HepG2 (cell line): ENCODE data around the gene GATM. TPM values are rescaled to one million over a fixed set of nuclear protein-coding genes. Genes with fewer than 3 reads are reported as not detected.
A peak's percentile ranks its signal among the peaks of the same experiment; 100 is the strongest.

ENCODE experiments used
- ASH2L ChIP-seq: fragments of 300-600, 200-600 bp; sonication (generic); IDR thresholded peaks from 2 replicates; pipeline ENCODE4 v1.7.0; 2017; ENCODE audit warnings: low read depth, mild to moderate bottlenecking, moderate library complexity, mixed read lengths, low read length; ENCODE audit not compliant: insufficient read length
- GATA4 ChIP-seq: sonication (generic); IDR thresholded peaks from 2 replicates; pipeline ENCODE4 v1.6.1; 2016; ENCODE audit warnings: antibody characterized with exemption, low read depth, borderline replicate concordance
- HMGA1 ChIP-seq: sonication (generic); formaldehyde crosslinking; conservative IDR thresholded peaks from 2 replicates; pipeline ENCODE4 v1.4.0; 2020; ENCODE audit warnings: missing genetic modification reagents
- HOXA5 ChIP-seq: sonication (generic); formaldehyde crosslinking; IDR thresholded peaks from 2 replicates; pipeline ENCODE4 v1.4.0; 2020; ENCODE audit warnings: missing genetic modification reagents
- NCOR1 ChIP-seq: fragments of 200-600 bp; sonication (generic); IDR thresholded peaks from 2 replicates; pipeline ENCODE4 v1.7.0; 2017; ENCODE audit warnings: antibody characterized with exemption, low read length, borderline replicate concordance
- ONECUT2 ChIP-seq: sonication (generic); formaldehyde crosslinking; IDR thresholded peaks from 2 replicates; pipeline ENCODE4 v1.4.0; 2020; ENCODE audit warnings: missing genetic modification reagents
- RAD51 ChIP-seq: fragments of 450-650 bp; IDR thresholded peaks from 2 replicates; pipeline ENCODE4 v1.6.1; 2016; ENCODE audit warnings: borderline replicate concordance
- RBM22 ChIP-seq: fragments of 200-400 bp; formaldehyde crosslinking; optimal IDR thresholded peaks from 2 replicates; pipeline ENCODE3; 2017; ENCODE audit warnings: mild to moderate bottlenecking, low read length, moderate library complexity
- SAFB2 ChIP-seq: sonication (generic); formaldehyde crosslinking; IDR thresholded peaks from 2 replicates; pipeline ENCODE4 v1.5.1; 2020; ENCODE audit warnings: missing genetic modification reagents, low read depth, mild to moderate bottlenecking, borderline replicate concordance
- SAP130 ChIP-seq: IDR thresholded peaks from 2 replicates; pipeline ENCODE4 v1.6.1; 2016; ENCODE audit warnings: low read depth
- SMAD9 ChIP-seq: sonication (generic); formaldehyde crosslinking; IDR thresholded peaks from 2 replicates; pipeline ENCODE4 v1.5.1; 2020; ENCODE audit warnings: mild to moderate bottlenecking, missing genetic modification reagents
- SRF ChIP-seq: IDR thresholded peaks from 2 replicates; pipeline ENCODE4 v1.6.1; 2011; ENCODE audit warnings: mild to moderate bottlenecking, low read depth, low read length, moderate library complexity
- STAG1 ChIP-seq: sonication (generic); formaldehyde crosslinking; IDR thresholded peaks from 2 replicates; pipeline ENCODE4 v1.4.0; 2020; ENCODE audit warnings: missing genetic modification reagents
- TBL1XR1 ChIP-seq: fragments of 150-350 bp; IDR thresholded peaks from 2 replicates; pipeline ENCODE4 v1.6.1; 2014; ENCODE audit warnings: borderline replicate concordance, low read length; ENCODE audit not compliant: partially characterized antibody
- TP53 ChIP-seq: sonication (generic); formaldehyde crosslinking; conservative IDR thresholded peaks from 2 replicates; pipeline ENCODE4 v1.4.0; 2020; ENCODE audit warnings: missing genetic modification reagents
- WIZ ChIP-seq: sonication (generic); formaldehyde crosslinking; IDR thresholded peaks from 2 replicates; pipeline ENCODE4 v1.5.1; 2020; ENCODE audit warnings: mild to moderate bottlenecking, missing genetic modification reagents
- ZBTB8A ChIP-seq: sonication (generic); formaldehyde crosslinking; IDR thresholded peaks from 2 replicates; pipeline ENCODE4 v1.4.0; 2020; ENCODE audit warnings: mild to moderate bottlenecking, low read depth, missing genetic modification reagents, borderline replicate concordance
- ZFP62 ChIP-seq: sonication (generic); formaldehyde crosslinking; IDR thresholded peaks from 2 replicates; pipeline ENCODE4 v1.4.0; 2020; ENCODE audit warnings: missing genetic modification reagents
- ZMAT3 ChIP-seq: sonication (generic); formaldehyde crosslinking; conservative IDR thresholded peaks from 2 replicates; pipeline ENCODE4 v1.7.0; 2021; ENCODE audit warnings: missing genetic modification reagents
- ZNF329 ChIP-seq: sonication (generic); formaldehyde crosslinking; IDR thresholded peaks from 2 replicates; pipeline ENCODE4 v1.9.0; 2021; ENCODE audit warnings: low read depth, mild to moderate bottlenecking, missing genetic modification reagents
- ZNF652 ChIP-seq: IDR thresholded peaks from 2 replicates; pipeline ENCODE4 v1.6.1; 2016; ENCODE audit warnings: low read depth, borderline replicate concordance
- ZNF879 ChIP-seq: sonication (generic); formaldehyde crosslinking; IDR thresholded peaks from 2 replicates; pipeline ENCODE4 v1.8.1; 2023; ENCODE audit warnings: missing genetic modification reagents
- polyA plus RNA-seq, 8 experiments: library from polyadenylated mRNA; depleted of rRNA in 3 of 8; stranded (reverse) in 7 of 8; unstranded in 1 of 8; fragments of >200 nt; fragmentation: Illumina TruSeq in 4 of 8; extraction: Trizol in 4 of 8; gene quantifications; 2 replicates each; pipeline versions ENCODE4 v1.2.1 to v1.2.3, GENCODE V29; 2011 to 2016; ENCODE audit warnings: low read depth in 4 of 8, missing spikeins in 1 of 8, mixed read lengths in 1 of 8; ENCODE audit not compliant: insufficient read depth in 1 of 8
- total RNA-seq, 5 experiments: library from RNA; depleted of rRNA; stranded (reverse); fragments of >200 nt; fragmentation: Illumina TruSeq; extraction: Trizol; gene quantifications; 2 replicates each; pipeline ENCODE4 v1.2.3, GENCODE V29; 2016; ENCODE audit warnings: low read depth in 1 of 5
- TF ChIP-seq, protein P1 (sequence below): sonication (generic); formaldehyde crosslinking; IDR thresholded peaks from 2 replicates; pipeline ENCODE4 v1.8.1; 2023; ENCODE audit warnings: missing genetic modification reagents, inconsistent platforms, borderline replicate concordance
- TF ChIP-seq, protein P2 (sequence below): IDR thresholded peaks from 2 replicates; pipeline ENCODE4 v1.6.1; 2012; ENCODE audit warnings: low read length, improper control_type of control experiment
- TF ChIP-seq, protein P3 (sequence below): sonication (generic); formaldehyde crosslinking; IDR thresholded peaks from 2 replicates; pipeline ENCODE4 v1.4.0; 2020; ENCODE audit warnings: missing genetic modification reagents
- TF ChIP-seq, protein P4 (sequence below): IDR thresholded peaks from 2 replicates; pipeline ENCODE4 v1.6.1; 2016; ENCODE audit warnings: missing compliant biosample characterization, missing genetic modification reagents, borderline replicate concordance

Gene GATM
- total and polyA plus RNA-seq, 2 of the 13 experiments (the other 11 are each of a cell fraction or from before 2014, with no cell fraction given): 2.1 to 16.8 TPM

DNA sequence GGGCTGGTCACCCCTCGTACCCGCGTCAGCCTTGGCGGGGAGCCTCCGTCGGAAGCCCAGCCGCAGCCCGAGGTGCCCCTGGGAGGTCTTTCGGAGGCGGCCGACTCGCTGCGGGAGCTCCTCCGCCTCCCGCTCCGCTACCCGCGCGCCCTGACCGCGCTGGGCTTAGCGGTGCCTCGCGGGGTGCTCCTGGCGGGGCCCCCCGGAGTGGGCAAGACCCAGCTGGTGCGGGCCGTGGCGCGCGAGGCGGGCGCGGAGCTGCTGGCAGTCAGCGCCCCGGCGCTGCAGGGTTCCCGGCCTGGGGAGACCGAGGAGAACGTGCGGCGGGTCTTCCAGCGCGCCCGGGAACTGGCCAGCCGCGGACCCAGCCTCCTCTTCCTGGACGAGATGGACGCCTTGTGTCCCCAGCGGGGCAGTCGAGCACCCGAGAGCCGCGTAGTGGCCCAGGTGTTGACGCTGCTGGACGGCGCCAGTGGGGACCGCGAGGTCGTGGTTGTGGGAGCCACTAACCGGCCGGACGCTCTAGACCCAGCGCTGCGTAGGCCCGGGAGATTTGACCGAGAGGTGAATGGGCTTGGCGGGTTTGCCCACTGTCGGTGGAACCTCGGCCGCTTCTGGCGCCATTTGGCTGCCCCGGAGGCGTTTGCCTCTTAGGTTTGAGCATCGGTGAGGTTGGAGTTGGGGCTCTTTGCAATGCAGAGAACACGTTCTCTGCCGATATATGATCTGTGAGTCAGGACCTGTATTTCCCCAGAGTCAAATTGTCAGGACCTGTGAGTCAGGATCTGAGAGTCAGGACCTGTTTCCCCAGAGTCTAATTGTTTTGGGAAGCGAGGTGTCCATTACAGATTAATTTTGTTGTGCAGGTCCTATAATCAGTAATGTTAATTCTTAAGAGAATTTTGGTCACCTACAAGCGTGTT, 24.9 kb upstream of the GATM start (continued):
- TF ChIP-seq ZNF879 (CRISPR knock-in tag) (no peak), TBL1XR1 (no peak), ZNF329 (CRISPR knock-in tag) (no peak), ONECUT2 (no peak), RAD51 (no peak), ZBTB8A (no peak), TP53 (no peak), HMGA1 (CRISPR knock-in tag) (no peak), HOXA5 (CRISPR knock-in tag) (no peak), GATA4 (no peak), ZFP62 (no peak), SAP130 (CRISPR knock-in tag) (peak; percentile 43; the same call in 1 of the 2 replicates), WIZ (CRISPR knock-in tag) (no peak), SMAD9 (CRISPR knock-in tag) (no peak), ZNF652 (no peak), NCOR1 (no peak), ASH2L (peak; percentile 8), ZMAT3 (CRISPR knock-in tag) (no peak), RBM22 (no peak), SRF (no peak), SAFB2 (no peak), STAG1 (CRISPR knock-in tag) (0 out of 2 replicates have a peak, but pooled peaks have one; percentile 14)
- TF ChIP-seq, protein P1, sequence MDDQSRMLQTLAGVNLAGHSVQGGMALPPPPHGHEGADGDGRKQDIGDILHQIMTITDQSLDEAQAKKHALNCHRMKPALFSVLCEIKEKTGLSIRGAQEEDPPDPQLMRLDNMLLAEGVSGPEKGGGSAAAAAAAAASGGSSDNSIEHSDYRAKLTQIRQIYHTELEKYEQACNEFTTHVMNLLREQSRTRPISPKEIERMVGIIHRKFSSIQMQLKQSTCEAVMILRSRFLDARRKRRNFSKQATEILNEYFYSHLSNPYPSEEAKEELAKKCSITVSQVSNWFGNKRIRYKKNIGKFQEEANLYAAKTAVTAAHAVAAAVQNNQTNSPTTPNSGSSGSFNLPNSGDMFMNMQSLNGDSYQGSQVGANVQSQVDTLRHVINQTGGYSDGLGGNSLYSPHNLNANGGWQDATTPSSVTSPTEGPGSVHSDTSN: no peak
- TF ChIP-seq, protein P2, sequence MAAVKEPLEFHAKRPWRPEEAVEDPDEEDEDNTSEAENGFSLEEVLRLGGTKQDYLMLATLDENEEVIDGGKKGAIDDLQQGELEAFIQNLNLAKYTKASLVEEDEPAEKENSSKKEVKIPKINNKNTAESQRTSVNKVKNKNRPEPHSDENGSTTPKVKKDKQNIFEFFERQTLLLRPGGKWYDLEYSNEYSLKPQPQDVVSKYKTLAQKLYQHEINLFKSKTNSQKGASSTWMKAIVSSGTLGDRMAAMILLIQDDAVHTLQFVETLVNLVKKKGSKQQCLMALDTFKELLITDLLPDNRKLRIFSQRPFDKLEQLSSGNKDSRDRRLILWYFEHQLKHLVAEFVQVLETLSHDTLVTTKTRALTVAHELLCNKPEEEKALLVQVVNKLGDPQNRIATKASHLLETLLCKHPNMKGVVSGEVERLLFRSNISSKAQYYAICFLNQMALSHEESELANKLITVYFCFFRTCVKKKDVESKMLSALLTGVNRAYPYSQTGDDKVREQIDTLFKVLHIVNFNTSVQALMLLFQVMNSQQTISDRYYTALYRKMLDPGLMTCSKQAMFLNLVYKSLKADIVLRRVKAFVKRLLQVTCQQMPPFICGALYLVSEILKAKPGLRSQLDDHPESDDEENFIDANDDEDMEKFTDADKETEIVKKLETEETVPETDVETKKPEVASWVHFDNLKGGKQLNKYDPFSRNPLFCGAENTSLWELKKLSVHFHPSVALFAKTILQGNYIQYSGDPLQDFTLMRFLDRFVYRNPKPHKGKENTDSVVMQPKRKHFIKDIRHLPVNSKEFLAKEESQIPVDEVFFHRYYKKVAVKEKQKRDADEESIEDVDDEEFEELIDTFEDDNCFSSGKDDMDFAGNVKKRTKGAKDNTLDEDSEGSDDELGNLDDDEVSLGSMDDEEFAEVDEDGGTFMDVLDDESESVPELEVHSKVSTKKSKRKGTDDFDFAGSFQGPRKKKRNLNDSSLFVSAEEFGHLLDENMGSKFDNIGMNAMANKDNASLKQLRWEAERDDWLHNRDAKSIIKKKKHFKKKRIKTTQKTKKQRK: no peak
- TF ChIP-seq, protein P3, sequence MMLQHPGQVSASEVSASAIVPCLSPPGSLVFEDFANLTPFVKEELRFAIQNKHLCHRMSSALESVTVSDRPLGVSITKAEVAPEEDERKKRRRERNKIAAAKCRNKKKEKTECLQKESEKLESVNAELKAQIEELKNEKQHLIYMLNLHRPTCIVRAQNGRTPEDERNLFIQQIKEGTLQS (CRISPR knock-in tag): no peak
- TF ChIP-seq, protein P4, sequence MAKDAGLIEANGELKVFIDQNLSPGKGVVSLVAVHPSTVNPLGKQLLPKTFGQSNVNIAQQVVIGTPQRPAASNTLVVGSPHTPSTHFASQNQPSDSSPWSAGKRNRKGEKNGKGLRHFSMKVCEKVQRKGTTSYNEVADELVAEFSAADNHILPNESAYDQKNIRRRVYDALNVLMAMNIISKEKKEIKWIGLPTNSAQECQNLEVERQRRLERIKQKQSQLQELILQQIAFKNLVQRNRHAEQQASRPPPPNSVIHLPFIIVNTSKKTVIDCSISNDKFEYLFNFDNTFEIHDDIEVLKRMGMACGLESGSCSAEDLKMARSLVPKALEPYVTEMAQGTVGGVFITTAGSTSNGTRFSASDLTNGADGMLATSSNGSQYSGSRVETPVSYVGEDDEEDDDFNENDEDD: no peak
